HEK293 (cell line): ENCODE data around the gene BACH1.
A peak's percentile ranks its signal among the peaks of the same experiment; 100 is the strongest.

ENCODE experiments used
- CTCF ChIA-PET: fragments of 350-600 bp; formaldehyde crosslinking; extraction: SDS; loops from one replicate; lab custom pipeline; 2021; ENCODE audit warnings: antibody characterized with exemption; lab: Yijun Ruan, JAX
- POLR2A ChIA-PET: fragments of 300-600 bp; formaldehyde crosslinking; extraction: SDS; loops from one replicate; lab custom pipeline; 2020; ENCODE audit warnings: antibody characterized with exemption, inconsistent platforms; lab: Yijun Ruan, JAX
- H3K27ac ChIP-seq: fragments of 200-500 bp; sonication (Bioruptor generic); 2 replicates; pipeline ENCODE4 v1.5.1; 2014; ENCODE audit warnings: low read depth, low read length, control low read depth, inconsistent platforms; ENCODE audit errors: extremely low read depth
- H3K36me3 ChIP-seq, 2 experiments: fragments of 200-500 bp in 1 of 2; sonication (Bioruptor generic) in 1 of 2; 1 replicate in 1 of 2; 2 replicates in 1 of 2; pipeline ENCODE4 v1.5.1; 2014 to 2017; ENCODE audit warnings: inconsistent platforms in 2 of 2, low read length in 2 of 2; ENCODE audit not compliant: control insufficient read depth in 2 of 2, insufficient read depth in 1 of 2
- H3K4me1 ChIP-seq: fragments of 200-500 bp; sonication (Bioruptor generic); 2 replicates; pipeline ENCODE4 v1.5.1; 2014; ENCODE audit warnings: mild to moderate bottlenecking, low read length, inconsistent platforms; ENCODE audit not compliant: control insufficient read depth, insufficient read depth
- H3K4me3 ChIP-seq: 2 replicates; pipeline ENCODE4 v1.5.1; 2011; ENCODE audit warnings: low read depth, mild to moderate bottlenecking, control low read depth, low read length, moderate library complexity
- H3K9me3 ChIP-seq: fragments of 200-500 bp; sonication (Bioruptor generic); 2 replicates; pipeline ENCODE4 v1.5.1; 2014; ENCODE audit warnings: low read depth, low read length, inconsistent platforms; ENCODE audit not compliant: control insufficient read depth, insufficient read depth
- BCL6B ChIP-seq: fragments of 450-650 bp; formaldehyde crosslinking; IDR thresholded peaks from 2 replicates; pipeline ENCODE4 v1.5.1; 2017; ENCODE audit warnings: missing biosample characterization, missing genetic modification characterization
- MEIS1 ChIP-seq: sonication (generic); formaldehyde crosslinking; IDR thresholded peaks from 2 replicates; pipeline ENCODE4 v1.8.1; 2022; ENCODE audit warnings: missing genetic modification reagents, mild to moderate bottlenecking, borderline replicate concordance
- SCRT1 ChIP-seq: fragments of 450-650 bp; formaldehyde crosslinking; IDR thresholded peaks from 2 replicates; pipeline ENCODE4 v1.5.1; 2016; ENCODE audit warnings: missing biosample characterization, missing genetic modification characterization, borderline replicate concordance
- SCRT2 ChIP-seq: fragments of 450-650 bp; formaldehyde crosslinking; IDR thresholded peaks from 2 replicates; pipeline ENCODE4 v1.5.1; 2016; ENCODE audit warnings: missing biosample characterization, missing genetic modification characterization
- TRIM28 ChIP-seq: IDR thresholded peaks from 2 replicates; pipeline ENCODE4 v1.6.1; 2011; ENCODE audit warnings: low read length, control low read depth, borderline replicate concordance
- YY2 ChIP-seq: fragments of 450-650 bp; formaldehyde crosslinking; IDR thresholded peaks from 2 replicates; pipeline ENCODE4 v1.5.1; 2016; ENCODE audit warnings: missing biosample characterization, missing genetic modification characterization
- ZBTB1 ChIP-seq: fragments of 450-650 bp; formaldehyde crosslinking; IDR thresholded peaks from 2 replicates; pipeline ENCODE4 v1.5.1; 2016; ENCODE audit warnings: missing biosample characterization, missing genetic modification characterization
- ZBTB26 ChIP-seq: fragments of 450-650 bp; formaldehyde crosslinking; optimal IDR thresholded peaks from 2 replicates; pipeline ENCODE3; 2016; ENCODE audit warnings: missing biosample characterization, mild to moderate bottlenecking, missing genetic modification characterization
- ZBTB49 ChIP-seq: fragments of 450-650 bp; formaldehyde crosslinking; IDR thresholded peaks from 2 replicates; pipeline ENCODE4 v1.5.1; 2016; ENCODE audit warnings: missing biosample characterization, missing genetic modification characterization, low read depth
- ZBTB6 ChIP-seq: fragments of 450-650 bp; formaldehyde crosslinking; IDR thresholded peaks from 2 replicates; pipeline ENCODE4 v1.5.1; 2017; ENCODE audit warnings: missing biosample characterization, missing genetic modification characterization
- ZNF121 ChIP-seq: fragments of 450-650 bp; formaldehyde crosslinking; IDR thresholded peaks from 2 replicates; pipeline ENCODE4 v1.5.1; 2016; ENCODE audit warnings: missing biosample characterization, missing genetic modification characterization
- ZNF157 ChIP-seq: fragments of 450-650 bp; formaldehyde crosslinking; IDR thresholded peaks from 2 replicates; pipeline ENCODE4 v1.5.1; 2016; ENCODE audit warnings: missing biosample characterization, missing genetic modification characterization
- ZNF16 ChIP-seq: fragments of 450-650 bp; formaldehyde crosslinking; IDR thresholded peaks from 2 replicates; pipeline ENCODE4 v1.5.1; 2016; ENCODE audit warnings: low read depth, missing biosample characterization, missing genetic modification characterization
- ZNF214 ChIP-seq: fragments of 450-650 bp; formaldehyde crosslinking; IDR thresholded peaks from 2 replicates; pipeline ENCODE4 v1.5.1; 2017; ENCODE audit warnings: missing biosample characterization, mild to moderate bottlenecking, missing genetic modification characterization, borderline replicate concordance
- ZNF221 ChIP-seq: fragments of 450-650 bp; formaldehyde crosslinking; IDR thresholded peaks from 2 replicates; pipeline ENCODE4 v1.5.1; 2017; ENCODE audit warnings: missing biosample characterization, missing genetic modification characterization, borderline replicate concordance
- ZNF24 ChIP-seq: fragments of 450-650 bp; formaldehyde crosslinking; IDR thresholded peaks from 2 replicates; pipeline ENCODE4 v1.5.1; 2016; ENCODE audit warnings: missing biosample characterization, missing genetic modification characterization
- ZNF280C ChIP-seq: fragments of 450-650 bp; formaldehyde crosslinking; IDR thresholded peaks from 2 replicates; pipeline ENCODE4 v1.5.1; 2016; ENCODE audit warnings: missing biosample characterization, missing genetic modification characterization
- ZNF362 ChIP-seq: fragments of 450-650 bp; formaldehyde crosslinking; IDR thresholded peaks from 2 replicates; pipeline ENCODE4 v1.5.1; 2016; ENCODE audit warnings: missing biosample characterization, missing genetic modification characterization
- ZNF513 ChIP-seq: fragments of 450-650 bp; IDR thresholded peaks from 2 replicates; pipeline ENCODE4 v1.5.1; 2018; ENCODE audit warnings: missing biosample characterization, missing genetic modification characterization
- ZNF530 ChIP-seq: fragments of 450-650 bp; formaldehyde crosslinking; IDR thresholded peaks from 2 replicates; pipeline ENCODE4 v1.5.1; 2016; ENCODE audit warnings: low read depth, missing biosample characterization, missing genetic modification characterization
- ZNF621 ChIP-seq: fragments of 450-650 bp; formaldehyde crosslinking; IDR thresholded peaks from 2 replicates; pipeline ENCODE4 v1.5.1; 2017; ENCODE audit warnings: missing biosample characterization, missing genetic modification characterization
- ZNF623 ChIP-seq: fragments of 450-650 bp; formaldehyde crosslinking; IDR thresholded peaks from 2 replicates; pipeline ENCODE4 v1.5.1; 2016; ENCODE audit warnings: missing biosample characterization, missing genetic modification characterization
- ZNF660 ChIP-seq: fragments of 450-650 bp; IDR thresholded peaks from 2 replicates; pipeline ENCODE4 v1.5.1; 2018; ENCODE audit warnings: missing biosample characterization, mild to moderate bottlenecking, missing genetic modification characterization
- ZSCAN30 ChIP-seq: fragments of 450-650 bp; IDR thresholded peaks from 2 replicates; pipeline ENCODE4 v1.5.1; 2018; ENCODE audit warnings: missing biosample characterization, mild to moderate bottlenecking, missing genetic modification characterization, moderate library complexity

Gene BACH1

GRCh38 chr21:29372063-29372802 lies 73.5 kb downstream of the BACH1 start (continued):
- TF ChIP-seq ZNF660 (tag by site-specific recombination) (peak; percentile 84), SCRT1 (tag by site-specific recombination) (peak; percentile 87), ZNF214 (peak; percentile 100), ZNF362 (tag by site-specific recombination) (peak; percentile 66; the same call in 1 of the 2 replicates), SCRT2 (tag by site-specific recombination) (peak; percentile 98), ZNF623 (tag by site-specific recombination) (no peak)

GRCh38 chr21:29374481-29374880 lies 75.8 kb downstream of the BACH1 start:
- TF ChIP-seq ZNF221 (no peak), BCL6B (no peak), ZNF157 (tag by site-specific recombination) (no peak), MEIS1 (CRISPR knock-in tag) (no peak), ZBTB26 (no peak), YY2 (tag by site-specific recombination) (no peak), ZSCAN30 (tag by site-specific recombination) (no peak), ZBTB49 (tag by site-specific recombination) (no peak), ZNF621 (tag by site-specific recombination) (no peak), ZNF530 (tag by site-specific recombination) (no peak), ZNF280C (tag by site-specific recombination) (no peak), ZNF16 (no peak), ZBTB1 (tag by site-specific recombination) (no peak), SCRT2 (tag by site-specific recombination) (no peak), ZNF121 (tag by site-specific recombination) (no peak), ZNF513 (tag by site-specific recombination) (no peak), ZNF24 (tag by site-specific recombination) (no peak), TRIM28 (no peak), ZBTB6 (tag by site-specific recombination) (no peak)
- no peaks in the 10 kb centered on the region for H3K4me1 ChIP-seq
- H3K9me3 ChIP-seq: no peaks in the 10 kb centered on the region
- H3K4me3 ChIP-seq: no peak overlapping the region
- peaks cover 0 to 14% of the 10 kb centered on the region in 2 experiments; a peak in 2 of 3 replicates for H3K36me3 ChIP-seq
- CTCF ChIA-PET: interaction anchor here (0.5 to 4.1 kb wide), 7 partner anchors 13 to 287 kb away, joined by 3 to 42 read pairs (median 11); no protein-coding TSS in a partner anchor
- POLR2A ChIA-PET: no interaction called here
- H3K27ac ChIP-seq: no peak overlapping the region
